Pancreas (tissue), 10 donors: ENCODE results near the gene PLEKHG4. TPM values are rescaled to one million over a fixed set of nuclear protein-coding genes. Genes with fewer than 3 reads are reported as not detected.
A peak's percentile ranks its signal among the peaks of the same experiment; 100 is the strongest.

ENCODE experiments used
- ATAC-seq, 4 donors: fragments of 200-7000 bp; cut with Tn5 transposase; one replicate each; pipeline versions ENCODE4 v1.8.0 to v1.9.1; 2020; ENCODE audit warnings: mild to moderate bottlenecking in 4 of 4, moderate library complexity in 4 of 4
- DNase-seq, 6 donors: peaks; one replicate each; pipeline ENCODE4 v3.0.0-alpha.2; 2020
- FAIRE-seq: peaks from 2 replicates; lab custom pipeline; 2012; peaks lifted over from hg19 to GRCh38; lab: Jason Lieb, UNC
- H3K27ac ChIP-seq, 4 donors: fragments of 200-600 bp; sonication (generic); 1 replicate in 3 of 4; 2 replicates in 1 of 4; pipeline versions ENCODE4 v1.5.0 to v1.8.0; 2020
- H3K27me3 ChIP-seq, 4 donors: fragments of 200-600 bp; one replicate each; pipeline ENCODE4 v1.8.0; 2021
- H3K36me3 ChIP-seq, 3 donors: fragments of 200-600 bp; sonication (generic) in 1 of 3; one replicate each; pipeline versions ENCODE4 v1.5.0 to v1.8.0; 2020 to 2021
- H3K4me1 ChIP-seq, 3 donors: fragments of 200-600 bp; one replicate each; pipeline ENCODE4 v1.8.0; 2021
- H3K4me3 ChIP-seq, 4 donors: fragments of 200-600 bp; sonication (generic) in 2 of 4; one replicate each; pipeline versions ENCODE4 v1.5.0 to v1.8.0; 2020 to 2021
- H3K9me3 ChIP-seq, 4 donors: fragments of 200-600 bp; one replicate each; pipeline ENCODE4 v1.8.0; 2021
- CTCF ChIP-seq, 4 donors: fragments of 200-600 bp; sonication (generic) in 3 of 4; IDR thresholded peaks; one replicate each; pipeline versions ENCODE4 v1.5.0 to v1.8.0; 2021; ENCODE audit warnings: antibody characterized with exemption in 4 of 4
- WGBS, 2 donors: extraction: QIAGEN DNeasy Blood & Tissue Kit; methylation state at CpG; one replicate each; pipeline ENCODE4 v1.1.7; 2013; 5-methylcytosine and 5-hydroxymethylcytosine counted together
- intact Hi-C, 3 donors: fragments of 100-400 bp; cut with DNase I; formaldehyde crosslinking; loops; one replicate each; pipeline versions ENCODE4 v1.11.1 to v1.14.2; 2022
- polyA plus RNA-seq, 2 donors: library from polyadenylated mRNA; stranded (reverse); fragments of 200-250 nt; gene quantifications; one replicate each; pipeline ENCODE4 v1.2.3, GENCODE V29; 2013
- total RNA-seq, 6 donors: library from RNA; stranded (reverse); fragmentation: NEBNext Ultra II Directional in 4 of 6; extraction: Animal tissue kit (Norgen Biotek cat#: 25700) in 4 of 6; gene quantifications; one replicate each; pipeline versions ENCODE4 v1.2.1 to v1.2.4, GENCODE V29; 2021 to 2023
- donor health status: healthy with polysubstance abuse.
- donor health status: DM: no; HTN: no; CAD: no; lungs with moderate emphysema.
- donor health status: DM: no; HTN: no; CAD: no.
- donor health status: control.
- donor health status: control.
- donor health status: Bipolar disorder and iron deficiency.
- donor health status: DM: yes; HTN: yes; CAD: no.
- donor health status: DM: no; HTN: no; CAD: no.
- donor health status: DM: no; HTN: no; CAD: no.
- donor health status: DM: yes; HTN: yes; CAD: no.

The PLEKHG4 gene
- total and polyA plus RNA-seq, 8 donors = 3.5 to 28.5 (median 6.2) TPM

DNA sequence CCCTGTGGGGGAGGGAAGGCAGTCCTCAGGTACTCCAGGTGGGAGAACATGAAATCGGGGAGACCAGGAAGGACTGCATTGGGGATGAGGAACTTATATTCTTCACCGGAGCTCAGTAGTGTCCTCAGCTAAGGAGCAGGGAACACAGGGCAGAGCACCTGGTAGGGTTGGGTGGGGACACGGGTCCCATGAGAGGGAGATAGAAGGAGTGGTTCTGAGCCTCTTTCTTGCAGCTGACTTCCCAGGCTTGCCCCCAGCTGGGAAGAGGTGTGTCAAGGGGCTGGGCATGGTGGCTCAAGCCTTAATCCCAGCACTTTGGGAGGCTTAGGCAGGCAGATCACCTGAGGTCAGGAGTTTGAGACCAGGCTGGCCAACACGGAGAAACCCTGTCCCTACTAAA lies 34.1 kb upstream of the PLEKHG4 start:
- no peaks in the 10 kb centered on the region for H3K9me3 ChIP-seq
- WGBS, 2 donors = 82 to 88% methylated on average over 4 of the region's 4 CpGs
- DNase-seq (peak in 1 of 6 donors; percentile 17), ATAC-seq (no peak), FAIRE-seq (no peak)
- no peaks in the 10 kb centered on the region for H3K36me3 ChIP-seq
- no peak for TF ChIP-seq CTCF (IDR thresholded peaks at IDR 0.05)
- peak overlapping the region in 1 of 4 donors; percentile 97 for H3K4me3 ChIP-seq
- intact Hi-C loops = no loop called here
- H3K4me1 ChIP-seq = peaks cover 0 to 30% (median 11%) of the 10 kb centered on the region in 3 donors
- H3K27ac ChIP-seq = peak overlapping the region in 2 of 4 donors; percentile 82 to 90
- no peaks in the 10 kb centered on the region for H3K27me3 ChIP-seq

- FAIRE-seq = no peak
- Histone ChIP-seq H3K4me3 (peak overlapping the region; percentile 47 to 97 (median 69)), H3K27ac (peak overlapping the region; percentile 82 to 90 (median 86)), H3K4me1 (peaks cover 0 to 27% (median 11%) of the 10 kb centered on the region in 3 donors), H3K27me3 (no peaks in the 10 kb centered on the region), H3K9me3 (no peaks in the 10 kb centered on the region), H3K36me3 (no peaks in the 10 kb centered on the region)
- TF ChIP-seq CTCF (IDR thresholded peaks at IDR 0.05) = no peak
- no peak for ATAC-seq
- no peak for DNase-seq
- 13 to 14% methylated on average over 8 of the region's 8 CpGs for WGBS, 2 donors
- intact Hi-C loops = no loop called here
Measured at GRCh38 chr16:67245674-67246080, 33.7 kb upstream of the PLEKHG4 start.

GRCh38 chr16:67246081-67246755 lies 33.1 kb upstream of the PLEKHG4 start:
- Histone ChIP-seq H3K4me1 (peaks cover 0 to 22% (median 8%) of the 10 kb centered on the region in 3 donors), H3K36me3 (no peaks in the 10 kb centered on the region), H3K27ac (peak overlapping the region; percentile 82 to 90 (median 86)), H3K9me3 (no peaks in the 10 kb centered on the region), H3K27me3 (no peaks in the 10 kb centered on the region), H3K4me3 (peak overlapping the region; percentile 47 to 97 (median 69))
- DNase-seq = peak; percentile 73 to 85 (median 78)
- 1% methylated on average over 35 to 48 of the region's 48 CpGs for WGBS, 2 donors
- FAIRE-seq = no peak
- ATAC-seq = peak; percentile 27 to 52 (median 44)
- no peak for TF ChIP-seq CTCF (IDR thresholded peaks at IDR 0.05)
- intact Hi-C loops = no loop called here

DNA sequence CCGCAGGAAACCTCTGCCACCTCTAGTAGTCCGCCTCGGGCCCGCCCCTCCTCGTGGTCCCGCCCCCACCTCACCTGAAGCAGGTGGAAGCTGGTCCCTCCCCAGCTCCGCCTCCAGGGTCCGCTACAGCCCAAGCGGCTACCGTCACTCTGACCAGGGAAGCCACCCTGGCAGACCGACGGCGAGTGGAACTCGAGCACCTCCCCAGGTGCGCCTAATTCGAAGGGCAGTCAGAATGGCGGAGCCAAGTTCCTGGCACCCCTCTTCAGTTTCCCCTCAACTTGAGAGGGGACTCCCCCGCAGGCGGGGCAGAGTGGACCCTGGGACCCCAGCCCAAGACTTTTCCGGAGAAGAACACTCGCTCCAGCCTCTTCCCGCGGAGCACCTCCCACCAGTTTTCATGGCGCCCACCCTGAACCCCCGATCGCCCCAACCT lies 32.6 kb upstream of the PLEKHG4 start:
- Histone ChIP-seq H3K27ac (peak overlapping the region; percentile 82 to 90 (median 86)), H3K4me3 (peak overlapping the region; percentile 47 to 97 (median 69)), H3K36me3 (no peaks in the 10 kb centered on the region), H3K4me1 (peaks cover 0 to 18% (median 8%) of the 10 kb centered on the region in 3 donors), H3K27me3 (no peaks in the 10 kb centered on the region), H3K9me3 (no peaks in the 10 kb centered on the region)
- FAIRE-seq (no peak), ATAC-seq (peak; percentile 83 to 87 (median 86)), DNase-seq (peak; percentile 91 to 98 (median 94))
- intact Hi-C loops = no loop called here
- no peak for TF ChIP-seq CTCF (IDR thresholded peaks at IDR 0.05)
- 0 to 1% methylated on average over 22 to 26 of the region's 26 CpGs for WGBS, 2 donors
